CD4-positive, alpha-beta memory T cell (primary cell): ENCODE data around the gene ITM2C. TPM values are rescaled to one million over a fixed set of nuclear protein-coding genes. Genes with fewer than 3 reads are reported as not detected.

Experiments used
- CTCF ChIA-PET: fragments of 350-600 bp; sonication (Branson Sonifier 250); formaldehyde crosslinking; loops from one replicate; lab custom pipeline; 2021; ENCODE audit warnings: inconsistent platforms; ENCODE audit not compliant: partially characterized antibody; lab: Charles Lee
- POLR2A ChIA-PET: fragments of 350-600 bp; sonication (Branson Sonifier 250); formaldehyde crosslinking; loops from one replicate; lab custom pipeline; 2021; ENCODE audit not compliant: partially characterized antibody; lab: Charles Lee
- DNase-seq, 5 donors: peaks; one replicate each; pipeline versions ENCODE4 v3.0.0 to v3.0.0-alpha.2; 2020 to 2022; ENCODE audit warnings: mixed read lengths in 1 of 5
- H3K27ac ChIP-seq: one replicate; pipeline ENCODE4 v1.7.0; 2013; ENCODE audit warnings: low read depth, low read length
- H3K27me3 ChIP-seq: 2 replicates; pipeline ENCODE4 v1.7.0; 2013; ENCODE audit warnings: mild to moderate bottlenecking, low read length, moderate library complexity; ENCODE audit not compliant: insufficient read depth
- H3K36me3 ChIP-seq: 2 replicates; pipeline ENCODE4 v1.7.0; 2013; ENCODE audit warnings: mild to moderate bottlenecking, low read length, moderate library complexity; ENCODE audit not compliant: insufficient read depth
- H3K4me1 ChIP-seq: 2 replicates; pipeline ENCODE4 v1.7.0; 2013; ENCODE audit warnings: mild to moderate bottlenecking, low read length, moderate library complexity; ENCODE audit not compliant: insufficient read depth
- H3K4me3 ChIP-seq, 2 donors: one replicate each; pipeline ENCODE4 v1.7.0; 2013; ENCODE audit warnings: low read length in 2 of 2, mild to moderate bottlenecking in 1 of 2
- H3K9me3 ChIP-seq, 2 donors: one replicate each; pipeline ENCODE4 v1.7.0; 2013; ENCODE audit warnings: low read length in 2 of 2, control low read depth in 1 of 2; ENCODE audit not compliant: control insufficient read depth in 1 of 2
- H3K27ac Mint-ChIP-seq, 7 donors: one replicate each; pipeline ENCODE4 v1.8.0; 2020 to 2021; ENCODE audit warnings: mixed read lengths in 7 of 7, mild to moderate bottlenecking in 6 of 7, inconsistent platforms in 3 of 7, moderate library complexity in 3 of 7
- H3K27me3 Mint-ChIP-seq, 2 donors: one replicate each; pipeline ENCODE4 v1.8.0; 2020 to 2021; ENCODE audit warnings: mixed read lengths in 2 of 2
- H3K36me3 Mint-ChIP-seq, 2 donors: one replicate each; pipeline ENCODE4 v1.8.0; 2020 to 2021; ENCODE audit warnings: mixed read lengths in 2 of 2, inconsistent platforms in 1 of 2, mild to moderate bottlenecking in 1 of 2
- H3K4me1 Mint-ChIP-seq, 4 donors: one replicate each; pipeline ENCODE4 v1.8.0; 2020 to 2021; ENCODE audit warnings: mixed read lengths in 4 of 4, mild to moderate bottlenecking in 1 of 4
- H3K4me3 Mint-ChIP-seq, 8 donors: one replicate each; pipeline ENCODE4 v1.8.0; 2020 to 2021; ENCODE audit warnings: mixed read lengths in 8 of 8, mild to moderate bottlenecking in 7 of 8, moderate library complexity in 6 of 8, inconsistent platforms in 3 of 8
- H3K9me3 Mint-ChIP-seq, 8 donors: one replicate each; pipeline ENCODE4 v1.8.0; 2020 to 2021; ENCODE audit warnings: mixed read lengths in 8 of 8, mild to moderate bottlenecking in 5 of 8, inconsistent platforms in 3 of 8, moderate library complexity in 1 of 8
- intact Hi-C: fragments of 100-400 bp; cut with micrococcal nuclease; formaldehyde crosslinking; loops from one replicate; pipeline ENCODE4 v1.15.1; 2023
- polyA plus RNA-seq, 2 donors: library from polyadenylated mRNA; unstranded; fragments of 300-500 nt; fragmentation: Illumina TruSeq; gene quantifications; one replicate each; pipeline ENCODE4 v1.2.3, GENCODE V29; 2021
- total RNA-seq, 2 experiments: library from RNA; stranded (reverse); gene quantifications; one replicate each; pipeline ENCODE4 v1.2.3, GENCODE V29; 2021

The ITM2C gene
- total and polyA plus RNA-seq, 4 experiments from 2014 or later = 24.1 to 40.8 (median 28.4) TPM

- Histone ChIP-seq H3K27me3 (no peaks in the 10 kb centered on the region), H3K27ac (no peak overlapping the region), H3K4me3 (no peak overlapping the region), H3K36me3 (no peaks in the 10 kb centered on the region), H3K9me3 (no peaks in the 10 kb centered on the region), H3K4me1 (peaks cover 24% of the 10 kb centered on the region)
- H3K27ac Mint-ChIP-seq = peak overlapping the region in 5 of 7 donors; percentile 2 to 74 (median 13)
- POLR2A ChIA-PET = no interaction called here
- H3K4me3 Mint-ChIP-seq = peak overlapping the region; percentile 1 to 75 (median 55)
- peaks cover 25 to 48% (median 34%) of the 10 kb centered on the region in 4 donors for H3K4me1 Mint-ChIP-seq
- no peak for DNase-seq
- peaks cover 2 to 3% of the 10 kb centered on the region in 2 donors for H3K27me3 Mint-ChIP-seq
- CTCF ChIA-PET = interaction anchor here (1.3 to 2.1 kb wide), 2 partner anchors 18 to 67 kb away, joined by 4 to 10 read pairs; no protein-coding TSS in a partner anchor
- intact Hi-C loops = no loop called here
- no peaks in the 10 kb centered on the region for H3K9me3 Mint-ChIP-seq
- peaks cover 0 to 4% of the 10 kb centered on the region in 2 donors for H3K36me3 Mint-ChIP-seq
Measured at GRCh38 chr2:230920167-230920566, 55.4 kb downstream of the ITM2C start.

GRCh38 chr2:230921806-230922595, 57.3 kb downstream of the ITM2C start:
- Mint-ChIP-seq H3K27ac (peak overlapping the region in 2 of 7 donors; percentile 14 to 48), H3K4me3 (peak overlapping the region in 6 of 8 donors; percentile 6 to 60 (median 30)), H3K4me1 (peaks cover 25 to 53% (median 38%) of the 10 kb centered on the region in 4 donors), H3K27me3 (peaks cover 2% of the 10 kb centered on the region in 2 donors), H3K9me3 (no peaks in the 10 kb centered on the region), H3K36me3 (no peaks in the 10 kb centered on the region)
- intact Hi-C loops = no loop called here
- CTCF ChIA-PET = interaction anchor here (1.3 to 2.1 kb wide), 2 partner anchors 65 to 98 kb away, joined by 3 to 10 read pairs; no protein-coding TSS in a partner anchor
- Histone ChIP-seq H3K4me1 (peaks cover 24% of the 10 kb centered on the region), H3K4me3 (no peak overlapping the region), H3K27me3 (no peaks in the 10 kb centered on the region), H3K9me3 (no peaks in the 10 kb centered on the region), H3K27ac (no peak overlapping the region), H3K36me3 (no peaks in the 10 kb centered on the region)
- DNase-seq = no peak
- POLR2A ChIA-PET = no interaction called here

- no peak overlapping the region for H3K27ac ChIP-seq
- ChIA-PET POLR2A (interaction anchor here (0.9 to 2.8 kb wide), 3 partner anchors 10 to 62 kb away, joined by 3 to 12 read pairs (median 3); no protein-coding TSS in a partner anchor), CTCF (interaction anchor here (0.9 to 5.3 kb wide), 4 partner anchors 13 to 99 kb away, joined by 3 to 67 read pairs (median 6); no protein-coding TSS in a partner anchor)
- Mint-ChIP-seq H3K27me3 (peaks cover 2% of the 10 kb centered on the region in 2 donors), H3K27ac (peak overlapping the region in 2 of 7 donors; percentile 7 to 70), H3K36me3 (no peaks in the 10 kb centered on the region), H3K4me1 (peaks cover 25 to 53% (median 35%) of the 10 kb centered on the region in 4 donors), H3K4me3 (peak overlapping the region in 6 of 8 donors; percentile 36 to 93 (median 77)), H3K9me3 (no peaks in the 10 kb centered on the region)
- intact Hi-C loops = no loop called here
- DNase-seq = no peak
- H3K36me3 ChIP-seq = no peaks in the 10 kb centered on the region
- H3K27me3 ChIP-seq = no peaks in the 10 kb centered on the region
- peaks cover 24% of the 10 kb centered on the region for H3K4me1 ChIP-seq
- H3K4me3 ChIP-seq = no peak overlapping the region
- no peaks in the 10 kb centered on the region for H3K9me3 ChIP-seq
Measured at GRCh38 chr2:230922951-230923717, 58.4 kb downstream of the ITM2C start.

- H3K4me1 ChIP-seq = peaks cover 24% of the 10 kb centered on the region
- ChIA-PET POLR2A (interaction anchor here (0.6 to 2.8 kb wide), 7 partner anchors 11 to 63 kb away, joined by 3 to 14 read pairs (median 3); partner anchors contain the start of gene ITM2C), CTCF (interaction anchor here (1.0 to 5.3 kb wide), 17 partner anchors 8 to 129 kb away, joined by 3 to 67 read pairs (median 5); no protein-coding TSS in a partner anchor)
- peak overlapping the region; percentile 40 for H3K27ac ChIP-seq
- Mint-ChIP-seq H3K27ac (peak overlapping the region; percentile 77 to 91 (median 84)), H3K9me3 (no peaks in the 10 kb centered on the region), H3K4me1 (peaks cover 26 to 53% (median 32%) of the 10 kb centered on the region in 4 donors), H3K36me3 (no peaks in the 10 kb centered on the region), H3K4me3 (peak overlapping the region; percentile 86 to 96 (median 92)), H3K27me3 (peaks cover 2% of the 10 kb centered on the region in 2 donors)
- peak overlapping the region in 1 of 2 donors; percentile 52 for H3K4me3 ChIP-seq
- no peaks in the 10 kb centered on the region for H3K27me3 ChIP-seq
- H3K9me3 ChIP-seq = no peaks in the 10 kb centered on the region
- intact Hi-C loops = loop anchor here (1.0 kb wide), 4 partner anchors 19 to 76 kb away; no protein-coding TSS in a partner anchor
- DNase-seq = no peak
- no peaks in the 10 kb centered on the region for H3K36me3 ChIP-seq
Measured at GRCh38 chr2:230924092-230924469, 59.3 kb downstream of the ITM2C start.

- Mint-ChIP-seq H3K27ac (peak within 1 kb of the TSS; percentile 77 to 91 (median 84)), H3K4me1 (peaks cover 24 to 53% (median 30%) of the 10 kb centered on the region in 4 donors), H3K9me3 (no peaks in the 10 kb centered on the region), H3K27me3 (peaks cover 2% of the 10 kb centered on the region in 2 donors), H3K4me3 (peak within 1 kb of the TSS; percentile 86 to 96 (median 92)), H3K36me3 (no peaks in the 10 kb centered on the region)
- intact Hi-C loops = loop anchor here (1.0 kb wide), 4 partner anchors 19 to 76 kb away; no protein-coding TSS in a partner anchor
- peak; percentile 39 to 56 (median 53) for DNase-seq
- Histone ChIP-seq H3K4me1 (peaks cover 24% of the 10 kb centered on the region), H3K27ac (peak within 1 kb of the TSS; percentile 40), H3K4me3 (peak within 1 kb of the TSS; percentile 52 to 66), H3K9me3 (no peaks in the 10 kb centered on the region), H3K27me3 (no peaks in the 10 kb centered on the region), H3K36me3 (no peaks in the 10 kb centered on the region)
- ChIA-PET POLR2A (interaction anchor here (0.6 to 2.8 kb wide), 10 partner anchors 12 to 62 kb away, joined by 3 to 14 read pairs (median 4); partner anchors contain the start of gene ITM2C), CTCF (interaction anchor here (0.7 to 5.3 kb wide), 18 partner anchors 9 to 128 kb away, joined by 3 to 67 read pairs (median 5); partner anchors contain the start of gene ITM2C)
Measured at GRCh38 chr2:230924470-230925341, 60.0 kb downstream of the ITM2C start, which contains the start of gene GPR55. Gene GPR55 (minus strand): TSS chr2:230925242. CDS start chr2:230910962, 14,280 bp downstream.

- Histone ChIP-seq H3K27me3 (no peaks in the 10 kb centered on the region), H3K27ac (peak overlapping the region; percentile 40), H3K9me3 (no peaks in the 10 kb centered on the region), H3K4me1 (peaks cover 24% of the 10 kb centered on the region), H3K36me3 (no peaks in the 10 kb centered on the region), H3K4me3 (peak overlapping the region in 1 of 2 donors; percentile 52)
- H3K4me1 Mint-ChIP-seq = peaks cover 21 to 47% (median 28%) of the 10 kb centered on the region in 4 donors
- ChIA-PET CTCF (interaction anchor here (1.3 to 5.3 kb wide), 6 partner anchors 24 to 61 kb away, joined by 3 to 67 read pairs (median 16); no protein-coding TSS in a partner anchor), POLR2A (interaction anchor here (0.7 to 2.8 kb wide), 8 partner anchors 16 to 64 kb away, joined by 3 to 14 read pairs (median 4); no protein-coding TSS in a partner anchor)
- peak in 1 of 5 donors; percentile 7 for DNase-seq
- peaks cover 2% of the 10 kb centered on the region in 2 donors for H3K27me3 Mint-ChIP-seq
- no peaks in the 10 kb centered on the region for H3K9me3 Mint-ChIP-seq
- H3K4me3 Mint-ChIP-seq = peak overlapping the region; percentile 86 to 96 (median 92)
- H3K36me3 Mint-ChIP-seq = no peaks in the 10 kb centered on the region
- H3K27ac Mint-ChIP-seq = peak overlapping the region; percentile 77 to 91 (median 84)
- intact Hi-C loops = no loop called here
Measured at GRCh38 chr2:230925443-230925878, 60.7 kb downstream of the ITM2C start.
